HG03196 (cell line): Measurements from ENCODE around the gene HCRTR2.
"Not testable (repeated sequence)": the region's sequence is repeated elsewhere in the genome, so short reads cannot be mapped to it uniquely, and the experiment has no call there.

Source experiments
- ATAC-seq: cut with Tn5 transposase; IDR thresholded peaks from one replicate; pipeline ENCODE4 v1.9.1; 2021; ENCODE audit not compliant: unreplicated experiment

Gene HCRTR2

GRCh38 chr6:55174211-55175026, at the start of gene HCRTR2:
TSS of gene HCRTR2 (plus strand) at chr6:55174515. CDS start at chr6:55174588, 73 bp downstream.
- ATAC-seq = no peak

- no peak for ATAC-seq
Measured at GRCh38 chr6:55130806-55131324, 43.5 kb upstream of the HCRTR2 start.

GRCh38 chr6:55131616-55132015, 42.7 kb upstream of the HCRTR2 start:
- no peak for ATAC-seq

DNA sequence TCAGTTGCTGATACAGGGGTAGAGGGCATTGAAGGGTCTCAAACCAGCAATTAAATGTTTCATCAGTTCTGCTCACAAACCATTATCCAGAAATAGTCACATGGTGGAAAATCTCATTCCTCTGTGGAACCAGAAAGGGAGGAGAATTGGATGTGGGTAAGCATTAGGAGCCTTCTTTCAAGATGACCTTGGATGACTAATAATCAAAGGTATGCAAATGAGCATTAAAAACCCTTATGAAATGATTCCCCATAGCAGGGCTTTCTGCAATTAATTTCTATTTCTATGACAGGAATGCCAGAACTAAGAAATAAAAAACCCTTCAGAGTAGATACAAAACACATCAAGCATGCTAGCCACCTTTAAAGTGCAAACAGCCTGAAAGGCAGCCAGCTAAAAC, 37.4 kb upstream of the HCRTR2 start:
- no peak for ATAC-seq

DNA sequence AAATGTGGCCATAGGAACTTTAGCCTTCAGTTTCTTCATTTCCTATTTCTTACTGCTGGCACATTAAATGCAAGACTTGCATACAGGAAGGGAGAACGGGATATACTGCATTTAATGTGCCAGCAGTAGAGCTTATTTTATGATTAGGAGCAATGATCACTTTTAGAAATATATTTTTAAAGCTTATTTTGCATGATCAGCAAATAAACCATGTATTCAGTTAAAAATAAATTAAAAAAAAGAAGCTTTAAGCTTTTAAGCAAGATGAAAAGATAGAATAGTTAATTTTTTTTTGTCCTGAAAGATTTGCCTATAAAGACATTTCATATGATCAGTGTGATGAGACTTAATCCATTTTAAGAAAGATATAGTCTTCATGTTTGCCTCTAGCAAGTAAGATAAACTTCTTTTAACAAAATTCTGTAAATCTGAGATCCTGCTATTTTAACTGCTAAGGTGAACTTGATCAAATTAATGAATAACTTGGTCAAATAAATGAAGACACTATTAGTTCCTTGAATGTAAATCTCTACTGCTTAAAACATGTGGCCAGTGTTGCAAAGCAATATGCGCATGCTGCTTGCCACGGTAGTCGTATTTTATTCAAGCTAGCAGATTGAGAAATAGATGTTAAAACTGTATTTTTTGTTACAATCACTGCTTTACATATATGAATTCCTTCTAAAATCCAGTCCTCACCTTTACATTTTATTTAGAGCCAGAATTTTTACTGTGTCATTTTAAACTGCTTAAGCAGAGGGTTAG, 36.2 kb upstream of the HCRTR2 start:
- no peak for ATAC-seq

DNA sequence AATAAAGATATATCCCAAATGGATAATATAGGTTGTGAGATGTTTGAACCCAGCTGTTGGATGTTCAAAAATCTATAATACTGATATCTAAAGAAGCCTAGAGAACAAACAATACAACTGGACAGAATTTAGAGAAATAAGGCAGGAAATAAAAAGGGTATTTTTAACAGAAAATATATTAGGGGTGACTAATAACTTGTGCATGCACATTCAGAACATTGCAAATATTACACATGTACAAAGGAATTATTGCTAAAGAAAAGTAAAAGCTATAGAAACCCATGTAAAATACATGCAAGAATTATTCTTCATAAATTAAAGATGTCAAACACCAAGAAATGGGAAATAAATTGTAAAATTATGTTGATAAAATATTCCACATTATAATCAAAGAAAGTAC, 32.7 kb upstream of the HCRTR2 start:
- ATAC-seq = no peak

GRCh38 chr6:55142610-55143009, 31.7 kb upstream of the HCRTR2 start:
- ATAC-seq = no peak

DNA sequence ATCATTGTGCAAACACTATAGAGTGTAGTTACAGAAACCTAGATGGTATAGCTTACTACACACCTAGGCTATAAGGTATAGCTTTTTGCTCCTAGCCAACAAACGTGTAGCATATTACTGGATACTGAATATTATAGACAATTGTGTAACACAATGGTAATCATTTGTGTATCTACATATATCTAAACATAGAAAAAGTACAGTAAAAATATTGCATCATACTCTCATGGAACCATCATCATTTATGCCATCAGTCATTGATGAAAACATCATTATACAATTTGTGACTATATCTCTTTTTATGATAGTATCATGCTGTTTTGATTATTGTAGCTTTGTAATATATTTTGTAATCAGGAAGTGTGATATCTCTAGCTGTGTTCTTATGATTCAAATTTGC, 21.0 kb upstream of the HCRTR2 start:
- no peak for ATAC-seq

DNA sequence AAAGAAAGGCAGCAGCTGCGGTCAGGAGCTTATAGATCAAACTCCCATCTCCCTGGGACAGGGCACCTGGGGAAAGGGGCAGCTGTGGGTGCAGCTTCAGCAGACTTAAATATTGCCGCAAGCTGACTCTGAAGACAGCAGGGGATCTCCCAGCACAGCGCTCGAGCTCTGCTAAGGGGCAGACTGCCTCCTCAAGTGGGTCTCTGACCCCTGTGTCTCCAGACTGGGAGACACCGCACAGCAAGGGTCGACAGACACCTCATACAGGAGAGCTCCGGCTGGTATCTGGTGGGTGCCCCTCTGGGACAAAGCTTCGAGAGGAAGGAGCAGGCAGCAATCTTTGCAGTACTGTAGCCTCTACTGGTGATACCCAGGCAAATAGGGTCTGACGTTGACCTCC, 15.5 kb upstream of the HCRTR2 start:
- ATAC-seq = not testable (repeated sequence)

GRCh38 chr6:55167860-55168259, 6.5 kb upstream of the HCRTR2 start:
- no peak for ATAC-seq

DNA sequence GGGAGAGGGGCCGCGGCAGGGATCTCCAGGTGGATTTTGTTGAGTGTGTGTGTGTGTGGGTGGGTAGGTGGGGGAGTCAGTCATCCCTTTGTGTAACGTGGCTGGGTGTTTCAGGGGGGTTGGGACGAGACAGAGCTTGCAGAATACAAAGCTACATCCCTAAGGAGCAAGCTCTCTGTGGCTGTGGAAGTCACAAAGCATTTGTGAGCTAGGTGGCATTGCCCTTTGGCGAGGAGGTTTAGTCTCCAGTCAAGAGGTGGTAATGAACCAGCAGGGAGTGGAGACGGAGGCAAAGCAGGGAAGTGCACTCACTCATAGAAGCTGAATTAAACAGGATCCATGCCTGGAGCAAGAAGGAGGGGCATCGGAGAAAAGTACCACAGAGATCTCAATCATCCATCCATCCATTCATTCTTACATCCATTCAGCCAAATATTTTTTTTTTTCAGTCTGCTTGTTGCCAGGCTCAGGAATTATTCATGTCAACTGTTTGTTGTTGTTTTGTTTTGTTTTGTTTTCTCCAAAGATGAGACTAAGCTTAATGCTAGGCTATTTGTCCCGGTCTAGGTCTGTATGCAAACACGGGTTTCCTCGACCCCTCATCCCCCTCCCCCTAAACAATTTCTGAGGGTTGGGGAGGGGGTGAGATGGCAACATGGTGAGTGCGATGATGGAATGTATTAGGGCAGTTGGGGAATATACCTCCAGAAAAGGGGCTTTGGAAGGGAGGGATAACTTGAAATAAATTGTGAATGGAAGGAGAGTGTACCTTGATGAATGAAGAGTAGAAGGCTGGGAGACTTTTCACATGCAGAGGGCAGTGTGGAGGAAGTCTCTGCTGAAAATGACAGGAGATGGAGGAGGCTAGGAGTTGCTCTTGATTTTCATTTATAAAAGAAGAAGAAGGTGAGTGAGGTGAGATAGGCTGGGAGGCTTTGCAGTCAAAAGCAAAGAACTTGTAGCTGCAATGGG, 1.0 kb downstream of the HCRTR2 start:
- no peak for ATAC-seq

GRCh38 chr6:55176958-55177357, 2.6 kb downstream of the HCRTR2 start:
- no peak for ATAC-seq

DNA sequence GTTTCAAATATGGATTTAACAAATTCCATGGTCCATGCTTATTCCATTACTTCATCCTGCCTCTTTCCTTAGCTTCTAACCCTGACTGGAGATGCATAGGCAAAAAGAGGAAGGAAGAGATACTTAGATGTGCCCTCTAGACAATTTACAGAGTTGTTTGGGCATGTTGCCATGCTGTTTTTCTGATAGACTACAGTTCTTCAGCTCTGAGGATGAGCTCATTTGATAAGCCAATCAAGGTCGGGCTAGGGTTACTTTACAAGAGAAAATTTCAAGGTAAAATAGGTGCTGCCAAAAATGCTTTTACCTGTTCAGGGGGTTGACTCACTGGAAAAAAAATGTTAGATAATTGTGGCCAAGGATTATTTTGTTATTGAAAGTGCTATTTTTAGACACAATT, 5.9 kb downstream of the HCRTR2 start:
- no peak for ATAC-seq

DNA sequence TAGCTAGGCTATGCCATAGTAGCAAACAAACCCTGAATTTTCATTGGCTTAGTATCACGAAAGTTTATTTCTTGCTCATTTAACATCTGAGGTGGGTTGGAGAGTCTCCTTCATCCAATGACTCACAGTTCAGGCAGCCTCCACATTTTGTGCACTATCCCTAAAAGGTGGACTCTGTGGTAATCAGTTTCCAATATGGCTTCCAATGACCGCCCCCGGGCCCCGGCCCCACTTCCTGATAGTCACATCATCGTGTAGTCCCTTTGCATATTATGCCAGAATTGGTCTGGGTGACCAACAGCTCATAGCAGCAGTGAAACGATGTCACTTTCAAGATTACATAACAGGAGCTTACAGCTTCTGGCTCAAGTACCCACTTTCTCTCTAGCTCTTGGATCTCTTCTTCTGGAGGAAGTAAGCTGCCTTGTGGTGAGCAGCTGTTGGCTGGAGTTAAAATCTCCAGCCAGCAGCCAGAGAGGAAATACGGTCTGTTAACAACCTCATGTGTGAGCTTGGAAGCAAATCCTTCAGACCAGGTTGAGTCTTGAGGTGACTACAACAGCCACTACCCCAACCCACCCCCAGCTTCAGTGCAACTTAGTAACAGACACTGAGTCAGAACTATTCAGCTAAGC, 7.8 kb downstream of the HCRTR2 start:
- ATAC-seq = no peak

- ATAC-seq = no peak
Measured at GRCh38 chr6:55184782-55185530, 10.6 kb downstream of the HCRTR2 start.

DNA sequence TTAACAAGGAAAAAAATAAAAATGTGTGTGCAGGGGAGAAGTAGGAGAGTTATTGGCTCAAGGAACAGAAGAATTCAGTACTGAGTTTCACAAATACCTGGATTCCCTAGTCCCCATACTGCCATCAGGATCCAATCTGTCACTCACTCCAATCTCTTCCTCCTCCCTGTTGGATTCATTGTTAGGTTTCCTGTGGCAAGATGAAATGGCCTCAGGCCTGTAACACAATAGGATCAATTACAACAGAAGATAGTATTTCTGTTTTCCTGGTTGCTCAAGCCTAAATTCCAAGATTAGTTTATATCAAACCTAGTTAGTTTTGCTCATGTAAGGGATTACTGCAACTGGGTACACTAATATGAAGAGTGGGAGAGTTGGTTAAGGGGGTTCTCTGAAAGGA, 24.4 kb downstream of the HCRTR2 start:
- no peak for ATAC-seq

DNA sequence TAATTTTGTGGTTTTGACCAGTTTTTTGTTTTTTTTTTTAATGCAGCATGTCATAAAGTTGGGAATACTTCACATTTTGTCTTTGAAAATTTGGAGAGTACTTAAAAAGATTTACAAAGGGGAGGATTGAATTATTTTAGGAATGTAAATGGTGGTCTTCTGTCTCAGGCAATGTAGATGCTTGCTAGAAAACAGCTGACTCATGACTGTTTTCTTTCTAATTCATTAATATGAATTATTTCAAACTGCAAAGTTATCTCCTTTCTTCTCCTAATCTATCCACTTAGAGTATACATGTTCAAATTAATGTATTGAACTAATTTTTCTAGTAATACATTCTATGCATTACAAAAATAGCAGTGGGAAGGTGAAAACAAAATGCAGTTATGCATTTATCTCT, 24.9 kb downstream of the HCRTR2 start:
- no peak for ATAC-seq

DNA sequence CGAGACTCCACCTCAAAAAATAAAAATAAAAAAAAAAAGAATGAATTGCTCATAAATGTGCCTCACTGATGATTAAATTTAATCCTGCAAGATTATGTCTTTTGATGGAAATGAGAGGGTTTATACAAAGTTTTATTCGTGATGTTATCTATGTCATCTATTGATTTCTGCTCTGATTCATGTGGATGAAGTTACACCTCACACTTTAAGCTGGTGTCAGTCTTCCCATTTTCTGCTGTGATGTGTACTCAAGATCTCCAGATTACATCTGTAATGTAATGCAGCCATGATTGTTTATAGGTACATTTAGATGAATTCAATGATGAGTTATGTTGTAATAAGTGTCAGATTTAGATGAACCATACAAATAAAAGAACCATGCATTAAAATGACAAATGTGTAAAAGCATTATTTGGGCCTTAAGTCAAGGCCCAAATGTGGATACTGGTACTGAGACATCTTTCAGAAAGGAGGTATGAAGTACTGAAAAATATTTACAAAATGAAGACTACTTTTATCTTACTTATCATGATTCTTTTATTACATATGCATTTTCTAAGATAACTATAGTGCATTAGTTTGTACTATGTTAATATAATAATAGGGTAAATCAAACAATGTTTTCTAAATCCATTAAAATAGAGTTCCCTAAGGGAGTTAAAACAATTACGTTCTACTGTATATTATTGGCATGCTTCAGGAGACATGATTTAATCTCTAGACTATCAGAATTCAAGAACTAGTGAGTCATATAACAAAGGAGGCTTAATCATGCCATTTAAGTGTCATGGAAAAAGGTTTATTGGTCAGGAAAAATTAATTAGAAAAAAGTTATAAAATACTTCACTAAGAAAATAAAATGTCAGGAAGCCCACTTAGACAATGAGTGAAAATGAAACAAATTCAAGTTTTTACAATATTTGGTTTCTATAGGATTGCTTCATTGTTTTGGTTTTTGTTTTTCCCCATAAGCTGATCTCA, 34.5 kb downstream of the HCRTR2 start:
- ATAC-seq = no peak

GRCh38 chr6:55210952-55211351, 36.6 kb downstream of the HCRTR2 start:
- no peak for ATAC-seq
